ENCODE results near the gene NCKAP1.

Gene NCKAP1

DNA sequence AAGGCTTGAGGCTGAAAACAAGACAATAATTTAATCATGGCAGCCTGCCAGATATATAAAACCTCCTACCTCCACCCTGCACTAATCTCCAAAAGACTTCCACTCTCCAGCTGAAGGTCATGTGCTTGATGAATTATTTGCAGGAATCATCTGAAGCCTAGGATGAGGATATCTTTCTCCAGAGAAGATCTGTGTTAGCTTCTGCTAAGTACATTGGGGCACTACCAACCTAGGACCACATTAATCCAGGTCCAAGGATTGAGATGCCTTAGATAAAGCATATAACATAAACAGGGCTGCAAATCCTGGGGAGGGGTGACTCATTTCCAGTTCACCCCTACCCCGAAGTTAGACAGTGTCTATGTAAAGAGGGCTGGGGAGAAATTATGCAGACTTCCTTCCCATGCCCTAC, 91.3 kb downstream of the NCKAP1 start:
- peak; percentile 9 to 29 for DNase-seq

DNA sequence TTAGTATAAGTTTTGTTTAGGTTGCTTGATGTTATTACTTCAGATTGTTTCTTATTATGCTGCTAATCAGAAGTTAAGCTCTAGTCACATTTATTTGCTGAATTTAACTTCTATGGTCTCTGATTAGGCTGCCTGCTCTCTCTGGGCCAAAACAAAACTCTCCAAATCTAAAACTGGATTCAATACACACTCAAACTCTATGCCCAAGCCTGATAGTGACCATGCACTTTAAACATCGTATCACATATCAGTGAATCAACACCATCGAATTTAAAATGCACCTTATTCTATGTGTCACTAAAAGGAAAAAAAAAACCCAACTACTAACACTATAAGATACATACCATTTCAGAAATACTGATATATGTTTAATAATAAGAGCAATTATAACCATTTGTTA, 94.9 kb downstream of the NCKAP1 start:
- DNase-seq, result no peak

DNA sequence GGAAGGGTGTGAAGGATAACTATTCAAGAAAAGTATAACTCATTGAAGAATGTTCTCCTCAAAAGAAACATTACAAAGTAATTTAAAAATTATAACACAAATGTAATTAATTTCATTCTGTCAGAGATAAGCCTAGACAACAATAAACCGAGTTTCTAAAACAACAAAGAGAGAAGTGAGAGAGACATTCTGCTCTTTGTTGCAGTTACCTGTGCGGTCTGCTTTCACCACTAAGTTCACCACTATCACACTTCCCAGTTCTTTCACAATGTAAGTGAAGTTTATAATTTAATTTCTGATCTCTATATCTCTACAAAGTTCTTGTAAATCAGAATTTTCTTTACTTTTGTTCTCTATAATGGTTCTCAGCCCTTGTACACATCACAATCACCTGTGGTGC, 95.5 kb downstream of the NCKAP1 start:
- DNase-seq, result no peak

DNA sequence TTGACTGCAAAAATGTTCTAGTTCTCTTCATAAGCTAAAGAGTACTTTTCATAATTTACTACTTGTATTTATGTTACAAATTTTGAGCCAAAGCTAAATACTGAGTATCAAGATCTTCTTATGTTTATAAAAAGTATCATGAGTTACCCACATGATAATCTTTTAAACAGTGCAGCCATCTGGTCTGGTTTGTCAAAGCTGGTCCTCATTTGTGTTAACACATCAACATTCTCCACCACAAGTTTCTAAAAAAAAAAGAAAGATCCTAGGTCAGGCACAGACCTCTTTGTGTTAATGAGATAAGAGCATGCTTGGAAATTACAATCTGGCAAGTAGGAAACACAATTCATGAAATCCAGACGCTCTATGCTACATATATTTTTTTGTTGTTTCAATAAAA, 96.3 kb downstream of the NCKAP1 start:
- DNase-seq, result peak; percentile 12 to 80

DNA sequence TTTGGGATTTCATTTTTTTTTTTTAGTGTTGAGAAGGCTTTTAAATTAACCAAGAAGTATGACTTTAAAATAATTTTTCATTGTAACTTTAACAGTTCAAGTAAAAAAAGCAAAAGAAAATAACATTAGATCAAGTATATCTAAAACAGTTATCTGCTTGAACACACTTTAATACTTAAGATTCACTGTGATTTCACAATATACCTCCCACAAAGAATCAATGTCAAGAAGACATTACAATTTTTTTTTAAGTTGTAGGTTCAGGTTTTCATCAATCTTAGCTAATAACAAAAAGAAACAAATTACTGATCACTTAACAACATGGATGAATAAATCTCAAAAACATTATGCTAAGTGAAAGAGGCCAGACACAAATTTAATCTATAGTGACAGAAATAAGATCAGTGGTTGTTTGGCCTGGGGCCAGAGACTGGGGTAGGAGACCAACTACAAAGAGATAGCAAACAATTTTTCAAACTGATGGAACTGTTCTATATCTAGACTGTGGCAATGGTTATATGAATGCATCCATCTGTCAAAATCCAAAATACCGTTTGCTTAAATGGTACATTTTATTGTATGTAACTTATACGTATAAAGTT, 97.0 kb downstream of the NCKAP1 start:
- peak in 1 of 2 experiments; percentile 33 for DNase-seq

DNA sequence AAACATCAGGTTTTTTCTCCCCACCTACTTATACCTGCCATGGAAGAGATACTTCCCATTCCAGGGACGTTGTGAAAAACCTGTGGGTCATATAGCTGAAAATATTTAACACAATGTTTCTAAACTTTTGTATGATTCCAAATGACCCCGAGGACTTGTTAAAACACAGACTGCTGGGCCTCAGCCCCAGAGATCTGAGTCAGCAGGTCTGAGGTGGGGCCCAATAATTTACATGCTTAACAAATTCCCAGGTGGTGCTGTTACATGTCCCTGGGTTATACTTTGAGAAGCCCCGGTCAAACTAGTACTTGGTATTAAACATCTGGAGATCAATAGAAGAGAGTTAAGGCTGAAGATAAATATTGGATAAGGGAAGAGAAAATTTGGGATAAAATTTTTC, 100.4 kb downstream of the NCKAP1 start:
- no peak for DNase-seq

DNA sequence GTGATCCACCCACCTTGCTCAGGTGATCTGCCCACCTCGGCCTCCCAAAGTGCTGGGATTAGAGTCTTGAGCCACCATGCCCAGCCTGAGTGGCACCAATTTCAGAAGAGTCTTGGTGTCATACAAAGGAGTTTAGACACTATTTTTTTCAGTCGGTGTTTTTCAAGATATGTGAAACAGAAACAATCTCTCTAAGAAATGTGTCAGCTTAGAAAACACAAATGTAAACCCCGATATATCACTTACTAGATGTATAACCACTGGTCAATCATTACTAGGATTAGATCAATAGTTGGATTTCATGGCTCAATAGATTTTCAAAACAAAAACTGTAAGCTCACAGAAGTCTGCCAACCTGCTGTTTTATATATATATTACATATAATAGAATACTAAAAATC, 104.6 kb downstream of the NCKAP1 start:
- DNase-seq, result no peak

DNA sequence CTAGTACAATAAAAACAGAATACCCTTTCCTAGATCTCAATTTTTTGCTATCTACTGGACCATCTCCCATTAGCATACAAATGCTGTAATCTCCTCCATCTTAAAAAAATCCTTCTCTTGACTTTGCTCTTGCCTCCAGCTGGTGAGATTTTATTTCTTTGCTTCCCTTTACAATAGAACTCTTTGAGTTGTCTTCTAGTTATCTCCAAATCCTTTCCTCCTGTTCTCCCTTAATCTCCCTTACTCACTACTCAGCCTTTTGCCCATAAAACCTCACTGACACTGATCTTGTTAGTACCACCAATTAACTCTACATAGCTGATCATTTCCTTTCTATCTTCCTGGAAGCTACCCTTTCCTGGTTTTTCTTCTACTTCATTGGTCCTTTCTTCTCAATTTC, 108.3 kb downstream of the NCKAP1 start:
- DNase-seq, result no peak

DNA sequence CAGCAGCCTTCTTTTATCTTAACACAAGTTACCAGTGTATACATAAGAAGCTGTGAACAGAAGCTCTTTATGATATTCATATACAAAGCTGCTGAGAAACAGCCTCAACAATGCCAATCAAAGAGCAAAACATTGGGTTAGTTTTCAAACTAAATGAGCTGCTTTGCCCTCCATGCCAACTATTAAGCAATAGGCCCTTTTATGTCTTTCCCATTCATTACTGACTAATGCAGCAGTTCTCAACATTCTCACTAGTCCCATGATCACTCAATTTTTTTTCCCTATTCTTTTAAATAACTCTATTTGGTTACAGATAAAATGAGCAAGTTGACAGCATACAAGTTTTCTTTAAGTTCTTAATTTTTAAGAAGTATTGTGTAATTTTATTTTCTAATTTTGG, 114.0 kb downstream of the NCKAP1 start:
- DNase-seq, result no peak

DNA sequence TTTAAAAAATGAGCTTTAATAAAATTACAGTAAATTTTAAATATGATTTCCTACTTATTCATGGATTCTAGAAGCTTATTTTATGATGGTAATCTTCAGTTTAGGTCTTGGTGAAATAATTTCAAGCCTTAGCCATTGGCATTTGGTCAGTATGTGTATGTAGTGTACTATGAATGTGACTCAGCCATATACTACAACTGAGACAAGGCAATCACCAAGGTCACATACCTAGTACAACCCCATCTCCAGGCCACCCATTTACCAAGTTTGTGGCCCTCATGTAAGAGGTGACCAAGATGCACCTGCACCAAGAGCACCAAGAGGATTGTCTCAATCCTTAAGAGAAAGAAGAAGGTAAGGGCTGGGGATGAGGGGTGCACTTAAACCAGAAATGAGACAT, 117.0 kb downstream of the NCKAP1 start:
- no peak for DNase-seq

DNA sequence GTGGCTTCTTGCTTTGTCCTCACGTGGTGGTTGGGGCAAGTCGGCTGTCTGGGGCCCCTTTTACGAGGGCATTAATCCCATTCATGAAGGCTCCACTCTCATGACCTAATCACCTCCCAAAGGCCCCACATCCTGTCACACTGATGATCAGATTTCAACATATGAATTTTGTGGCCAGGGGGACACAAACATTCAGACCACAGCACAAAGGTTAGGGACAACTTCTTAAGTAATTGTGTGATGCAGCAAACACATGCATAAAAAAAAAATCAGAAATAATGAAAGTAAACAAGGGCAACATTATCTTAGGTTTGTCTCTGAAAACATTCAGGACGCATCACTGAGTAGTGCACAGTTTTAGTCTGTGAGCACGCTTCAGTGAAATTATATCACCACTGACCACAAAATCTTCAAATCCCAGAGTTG, 117.6 kb downstream of the NCKAP1 start:
- no peak for DNase-seq

DNA sequence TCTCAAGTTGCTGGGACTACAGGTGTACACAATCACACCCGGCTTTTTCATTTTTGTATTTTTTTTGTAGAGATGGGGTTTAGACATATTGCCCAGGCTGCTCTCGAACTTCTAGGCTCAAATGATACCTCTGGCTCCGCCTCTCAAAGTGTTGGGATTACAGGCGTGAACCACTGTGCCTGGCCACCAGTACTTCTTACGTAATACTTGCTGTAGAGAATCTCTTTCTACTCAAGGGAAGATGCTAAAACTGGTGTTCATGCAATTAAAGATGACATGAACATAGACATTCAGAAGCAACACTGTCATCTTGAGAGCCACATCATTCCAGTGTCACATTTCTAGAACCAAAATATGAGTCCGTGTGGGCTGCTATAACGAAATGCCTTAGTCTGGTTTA, 118.2 kb downstream of the NCKAP1 start:
- no peak for DNase-seq

DNA sequence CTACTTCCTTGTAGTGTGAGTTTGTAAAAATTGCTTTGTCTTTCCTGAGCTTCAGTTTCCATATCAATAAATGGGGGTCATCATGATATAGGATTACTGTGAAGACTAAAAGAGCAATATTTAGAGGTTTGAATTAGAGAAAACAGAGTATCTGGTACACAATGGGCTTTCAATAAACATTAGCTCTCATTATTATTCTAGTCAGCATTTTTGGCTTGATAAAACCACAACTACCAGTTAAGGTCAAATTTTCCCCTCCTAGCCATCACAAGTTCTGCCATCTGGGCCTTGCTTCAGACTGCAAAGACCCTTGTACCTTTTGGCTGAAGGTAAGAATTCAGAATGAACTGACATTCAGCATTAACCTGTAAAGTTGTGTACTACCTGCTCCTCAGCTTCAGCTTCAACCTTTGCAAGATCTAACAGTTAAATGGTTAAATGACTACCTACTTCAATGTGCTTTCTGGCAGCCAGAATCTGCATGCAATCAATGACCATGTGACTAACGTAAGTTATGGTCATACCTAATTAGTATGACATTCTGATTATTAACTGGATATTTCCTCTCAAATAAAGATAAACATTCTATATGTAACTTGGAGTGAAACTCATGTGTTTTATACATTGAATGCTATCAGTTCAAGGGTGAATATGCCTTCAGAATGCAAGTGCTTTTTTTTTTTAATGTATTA, 119.2 kb downstream of the NCKAP1 start:
- no peak for DNase-seq

DNA sequence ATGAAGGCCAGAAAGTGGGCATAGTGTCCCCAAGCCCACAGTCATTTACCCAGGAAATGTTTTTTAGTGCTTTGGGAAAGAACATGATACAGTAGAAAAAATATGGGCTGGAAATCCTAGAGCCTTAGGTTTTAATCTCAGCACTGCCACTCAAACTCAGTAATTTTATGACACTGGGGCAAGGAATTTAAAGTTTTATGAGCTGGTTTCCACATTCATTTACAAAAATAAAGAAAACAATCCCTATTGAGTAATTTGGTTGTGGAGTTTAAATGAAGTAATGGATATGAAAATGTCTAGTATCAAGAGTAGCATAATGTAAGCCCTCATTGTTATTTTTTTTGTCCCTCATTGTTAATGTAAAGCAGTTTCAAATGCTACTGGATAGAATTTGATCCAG, 120.3 kb downstream of the NCKAP1 start:
- DNase-seq, result no peak

DNA sequence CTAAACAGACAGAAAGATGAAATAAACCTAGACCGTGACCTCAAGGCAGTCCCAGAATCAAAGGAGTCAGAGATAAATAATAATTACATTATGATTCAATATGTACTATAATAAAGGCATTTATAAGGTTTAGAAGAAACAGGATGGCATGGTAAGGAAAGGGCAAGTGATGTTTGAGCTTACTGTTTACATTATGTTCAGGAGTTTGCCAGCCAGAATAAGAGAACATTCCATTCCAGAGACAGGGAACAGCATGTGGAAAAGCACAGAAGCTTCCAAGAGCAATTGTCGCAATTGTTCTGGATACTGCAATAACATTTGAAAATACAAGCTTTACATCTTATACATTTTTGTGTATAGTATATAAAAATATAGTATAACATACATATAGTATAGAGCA, 121.8 kb downstream of the NCKAP1 start:
- DNase-seq, result no peak

DNA sequence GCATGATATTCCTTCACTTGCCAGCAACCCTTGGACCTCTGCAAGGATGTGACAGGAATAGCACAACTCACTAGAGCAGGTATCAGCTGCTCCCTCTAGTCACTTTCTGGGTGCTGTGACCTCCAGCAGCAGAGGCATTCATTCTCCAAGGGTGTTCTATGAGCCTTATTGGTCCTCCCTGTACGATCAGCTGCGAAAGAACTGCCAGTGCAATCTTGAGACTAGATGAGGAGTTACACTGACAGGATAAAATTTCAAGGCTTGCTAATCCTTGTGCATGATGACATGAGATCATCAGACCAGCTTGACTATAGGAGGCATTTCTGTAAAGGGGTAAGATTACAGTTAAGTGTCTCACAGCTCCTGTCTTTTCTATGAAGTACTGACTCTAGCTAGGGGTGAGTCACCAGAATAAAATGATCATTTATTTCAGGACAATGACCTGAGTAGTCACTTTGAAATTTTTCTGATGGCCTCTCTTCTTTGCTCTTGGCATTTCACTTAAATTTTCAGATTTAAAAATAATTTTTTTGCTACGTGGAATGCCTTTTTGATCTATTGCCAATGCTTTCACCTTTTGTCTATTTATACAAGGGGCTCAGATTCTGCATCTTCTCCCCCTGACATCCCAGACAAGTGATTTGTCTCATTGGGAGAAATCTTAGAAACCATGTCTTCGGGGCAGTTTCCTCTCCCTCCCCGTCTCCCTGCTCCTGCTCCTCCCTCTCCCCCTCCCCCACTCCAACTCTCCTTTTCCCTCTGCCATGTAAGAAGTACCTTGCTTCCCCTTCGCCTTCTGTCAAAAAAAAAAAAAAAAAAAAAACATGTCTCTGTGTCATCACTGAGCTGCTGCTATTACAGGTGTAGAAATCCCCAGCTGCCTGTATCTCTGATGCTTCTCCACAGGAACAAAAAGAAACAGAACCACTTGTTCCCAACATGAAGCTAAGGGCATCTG, 122.6 kb downstream of the NCKAP1 start:
- peak; percentile 57 to 92 for DNase-seq

DNA sequence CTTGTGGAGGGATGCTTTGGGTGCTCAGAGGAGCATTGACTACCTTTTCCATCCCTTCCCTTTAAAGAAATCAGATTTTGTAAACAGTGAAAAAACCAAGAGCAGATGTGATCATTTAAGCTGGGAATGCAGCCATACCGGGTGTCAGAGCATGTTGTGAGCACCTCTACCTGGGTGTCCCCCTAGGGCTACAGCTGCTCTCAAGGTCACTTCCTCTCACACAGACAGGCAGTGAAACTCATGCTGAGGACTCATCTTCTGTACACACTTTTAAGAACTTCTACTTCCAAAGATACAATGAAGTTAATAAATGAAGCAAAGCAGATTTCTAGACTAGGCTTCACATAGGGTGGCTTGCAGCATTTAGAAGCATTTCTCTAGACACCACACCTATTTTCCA, 123.4 kb downstream of the NCKAP1 start:
- DNase-seq, result no peak

DNA sequence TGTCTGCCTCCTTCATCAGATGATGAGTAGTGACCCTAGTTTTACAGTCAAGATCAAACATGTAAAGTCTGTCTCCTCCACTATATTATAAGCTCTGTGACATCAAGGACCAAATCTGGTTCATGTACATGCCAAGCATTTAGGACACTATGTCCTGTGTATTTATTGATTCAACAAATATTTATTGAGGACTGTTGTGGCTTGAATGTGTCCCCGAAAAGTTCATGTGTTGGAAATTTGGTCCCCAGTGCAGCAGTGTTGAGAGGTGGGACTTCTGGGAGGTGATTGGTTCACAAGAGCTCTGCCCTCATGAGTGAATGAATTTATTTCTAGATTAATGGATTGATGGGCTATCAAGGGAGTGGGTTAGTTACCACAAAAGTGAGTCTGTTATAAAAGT, 125.2 kb downstream of the NCKAP1 start:
- no peak for DNase-seq

DNA sequence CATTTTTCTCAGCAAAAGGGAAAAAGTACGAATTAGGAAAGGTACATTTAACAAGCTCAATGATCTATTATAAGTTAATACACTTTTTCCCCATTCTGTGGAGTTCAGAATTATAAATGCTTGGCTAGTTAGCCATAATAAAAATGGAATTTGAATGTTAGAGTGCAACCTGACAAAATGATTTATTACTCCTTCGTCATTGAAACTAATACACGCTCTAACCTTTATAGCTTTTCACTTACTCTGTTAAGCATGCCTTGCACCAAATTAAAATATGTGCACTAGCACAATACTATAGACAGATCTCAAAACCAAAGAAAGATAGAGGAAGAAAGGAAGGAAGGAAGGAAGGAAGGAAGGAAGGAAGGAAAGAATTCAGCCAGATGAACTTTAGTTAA, 125.7 kb downstream of the NCKAP1 start:
- no peak for DNase-seq

DNA sequence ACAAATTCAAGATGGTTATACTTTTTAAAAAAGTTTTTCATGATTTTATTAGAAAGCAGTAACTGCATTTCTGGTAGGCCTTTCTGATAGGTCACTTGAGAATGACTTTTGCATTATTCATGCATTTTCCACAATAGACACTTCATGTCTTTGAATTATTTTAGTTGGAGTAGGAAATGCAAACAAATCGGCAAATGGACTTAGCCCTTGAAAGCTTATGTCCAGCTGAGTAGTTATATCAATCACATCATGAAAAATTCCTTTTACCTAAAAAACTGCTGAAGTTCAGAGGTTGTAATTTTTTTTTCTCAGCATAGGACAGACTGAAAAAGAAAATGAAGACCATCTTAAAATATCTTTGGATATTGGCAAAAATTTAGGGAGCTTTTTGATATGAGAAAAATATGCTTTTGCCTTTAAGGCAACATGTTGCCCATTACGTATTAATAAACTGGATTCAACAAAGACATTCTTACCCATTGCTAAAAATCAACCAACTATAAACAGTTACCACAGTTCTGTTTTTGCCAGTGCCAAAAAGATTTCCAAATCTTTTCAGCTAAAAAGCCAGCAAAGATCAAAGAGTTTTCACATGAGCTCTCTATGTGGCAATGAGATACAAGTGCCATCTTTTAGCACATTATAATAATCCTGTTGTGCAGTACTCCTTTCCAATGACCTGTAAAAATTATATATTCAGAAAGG, 126.3 kb downstream of the NCKAP1 start:
- no peak for DNase-seq

DNA sequence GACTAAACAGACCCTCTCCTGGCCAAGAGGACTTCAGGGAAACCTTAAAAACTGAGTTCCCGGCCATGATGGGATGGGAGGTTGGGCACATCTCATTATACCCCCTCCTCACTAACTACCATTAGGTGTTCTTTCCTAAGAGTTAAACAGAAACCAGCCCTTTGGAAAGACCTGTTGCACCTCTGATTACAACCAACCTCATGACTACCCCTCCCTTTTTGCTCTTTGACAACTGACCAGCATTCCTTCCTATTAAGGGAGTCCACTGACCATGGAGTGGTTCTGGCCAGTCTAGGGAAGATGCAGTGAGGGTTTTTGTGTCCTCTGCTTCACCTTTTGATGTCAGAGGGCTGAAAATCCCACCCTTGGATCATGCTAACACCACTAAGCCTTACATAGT, 127.3 kb downstream of the NCKAP1 start:
- no peak for DNase-seq

DNA sequence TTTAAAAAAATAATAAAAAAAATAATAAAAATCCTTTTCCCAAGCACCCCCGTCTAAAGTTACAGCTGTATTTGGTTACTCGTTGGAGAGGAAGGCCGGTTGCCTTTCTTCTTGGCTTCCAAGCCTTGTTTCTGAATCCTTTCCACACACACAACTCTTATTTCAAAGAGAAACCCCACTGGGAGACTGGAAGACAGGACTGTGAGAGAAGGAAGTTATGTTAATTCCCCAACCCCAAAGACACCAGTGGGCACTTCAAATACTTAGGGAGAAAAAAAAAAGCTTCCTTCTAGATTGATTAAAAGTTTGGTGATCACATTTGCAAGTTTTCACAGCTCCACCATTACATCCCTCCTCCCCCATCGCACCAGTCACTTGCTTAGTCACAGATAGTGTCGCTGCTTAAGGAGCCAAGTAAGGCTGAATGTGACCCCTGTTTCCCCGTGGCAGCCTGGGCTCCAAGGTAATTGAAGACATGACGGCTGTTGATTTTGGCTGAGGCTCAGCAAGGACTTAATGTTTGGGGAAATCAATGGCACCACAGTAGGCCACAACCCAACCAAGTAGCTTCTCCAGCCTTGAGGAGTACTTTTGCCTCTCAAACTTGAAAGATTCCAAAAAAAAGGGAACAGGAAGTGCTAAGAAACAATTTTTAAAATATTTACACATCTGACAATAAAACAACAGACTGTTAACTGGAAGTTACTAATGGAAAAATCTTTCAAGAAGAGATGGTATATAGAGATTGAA, 131.0 kb downstream of the NCKAP1 start:
- DNase-seq, result no peak

DNA sequence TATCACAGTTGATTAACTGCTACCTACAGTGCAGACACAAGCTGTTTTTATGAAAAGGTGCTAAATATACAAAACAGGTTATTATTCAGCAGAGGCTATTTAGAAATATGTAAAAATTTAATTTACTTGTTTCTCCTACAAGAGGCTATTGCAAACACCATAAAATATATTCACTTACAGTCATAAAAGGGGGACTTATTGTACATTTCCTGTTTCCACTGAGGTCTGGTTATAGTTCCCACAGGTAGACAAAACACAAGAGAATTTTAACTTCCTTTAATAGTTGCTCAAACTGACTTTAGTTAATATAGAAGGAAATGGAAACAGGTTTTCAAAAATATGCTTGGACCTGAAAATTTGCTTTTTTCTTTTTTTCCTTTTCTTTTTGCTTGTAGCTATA, 131.8 kb downstream of the NCKAP1 start:
- no peak for DNase-seq

Data from NCI-H524 (cell line).